Measurements from ENCODE around the gene COX4I1. TPM values are rescaled to one million over a fixed set of nuclear protein-coding genes. Genes with fewer than 3 reads are reported as not detected.

COX4I1 gene
- total RNA-seq, 1 donor from 2014 or later, result 308 TPM

DNA sequence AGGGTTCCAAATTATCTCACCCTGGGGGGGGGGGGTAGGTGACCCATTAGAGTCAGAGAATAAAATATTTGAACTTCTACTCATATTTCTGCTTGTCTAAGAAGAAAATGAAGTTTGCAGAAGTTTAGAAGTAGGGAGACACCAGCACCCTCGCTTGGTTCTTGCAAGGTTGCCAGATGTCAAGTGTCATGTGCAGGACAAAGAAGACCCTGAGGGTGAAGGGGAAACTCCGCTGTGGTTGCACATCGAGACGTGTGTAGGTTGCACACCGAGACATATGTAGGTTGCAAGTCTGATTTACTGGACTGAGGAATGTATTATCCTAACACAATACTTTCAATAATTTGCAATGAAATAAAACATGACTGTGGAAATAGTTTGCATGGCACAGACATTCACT is 57.1 kb downstream of the COX4I1 start:
- no peak overlapping the region for H3K9ac ChIP-seq
- no peak overlapping the region for H3K4me3 Mint-ChIP-seq
- H3K9me3 ChIP-seq (ENCODE audit: low read depth), result no peaks in the 10 kb centered on the region
- H3K27ac ChIP-seq, result no peak overlapping the region
- H3K27ac Mint-ChIP-seq, result no peak overlapping the region
- H3F3A ChIP-seq (ENCODE audit: low read depth), result no peaks in the 10 kb centered on the region
- no peaks in the 10 kb centered on the region for H3K36me3 ChIP-seq
- H3K27me3 Mint-ChIP-seq (ENCODE audit: insufficient read depth, low read depth), result peaks cover 20% of the 10 kb centered on the region
- no peak overlapping the region for H2AFZ ChIP-seq (replicated peaks)
- peaks cover 3% of the 10 kb centered on the region for H3K9me3 Mint-ChIP-seq
- DNase-seq (ENCODE audit: low spot score), result no peak
- H4K20me1 ChIP-seq (ENCODE audit: low read depth), result no peaks in the 10 kb centered on the region
- H3K79me2 ChIP-seq (ENCODE audit: low read depth), result no peaks in the 10 kb centered on the region
- no peak overlapping the region for H3K4me2 ChIP-seq
- no peaks in the 10 kb centered on the region for H3K4me1 ChIP-seq
- peaks cover 7% of the 10 kb centered on the region for H3K4me1 Mint-ChIP-seq
- peaks cover 3% of the 10 kb centered on the region for H3K27me3 ChIP-seq
- no peak for TF ChIP-seq EZH2phosphoT487 (IDR thresholded peaks at IDR 0.05)
- TF ChIP-seq, protein P1, sequence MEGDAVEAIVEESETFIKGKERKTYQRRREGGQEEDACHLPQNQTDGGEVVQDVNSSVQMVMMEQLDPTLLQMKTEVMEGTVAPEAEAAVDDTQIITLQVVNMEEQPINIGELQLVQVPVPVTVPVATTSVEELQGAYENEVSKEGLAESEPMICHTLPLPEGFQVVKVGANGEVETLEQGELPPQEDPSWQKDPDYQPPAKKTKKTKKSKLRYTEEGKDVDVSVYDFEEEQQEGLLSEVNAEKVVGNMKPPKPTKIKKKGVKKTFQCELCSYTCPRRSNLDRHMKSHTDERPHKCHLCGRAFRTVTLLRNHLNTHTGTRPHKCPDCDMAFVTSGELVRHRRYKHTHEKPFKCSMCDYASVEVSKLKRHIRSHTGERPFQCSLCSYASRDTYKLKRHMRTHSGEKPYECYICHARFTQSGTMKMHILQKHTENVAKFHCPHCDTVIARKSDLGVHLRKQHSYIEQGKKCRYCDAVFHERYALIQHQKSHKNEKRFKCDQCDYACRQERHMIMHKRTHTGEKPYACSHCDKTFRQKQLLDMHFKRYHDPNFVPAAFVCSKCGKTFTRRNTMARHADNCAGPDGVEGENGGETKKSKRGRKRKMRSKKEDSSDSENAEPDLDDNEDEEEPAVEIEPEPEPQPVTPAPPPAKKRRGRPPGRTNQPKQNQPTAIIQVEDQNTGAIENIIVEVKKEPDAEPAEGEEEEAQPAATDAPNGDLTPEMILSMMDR (IDR thresholded peaks at IDR 0.05), result no peak
- no peak for TF ChIP-seq EZH2 (IDR thresholded peaks at IDR 0.05)
- H3K36me3 Mint-ChIP-seq, result no peaks in the 10 kb centered on the region
- H3K4me3 ChIP-seq, result no peak overlapping the region

Small RNA genes lying within 50 kb of the gene (small RNA-seq; reads per million reads assigned to genes)
- not detected for gene RNU1-103P

Other genes starting within 250 kb of the COX4I1 start
- 7.7 and 20.4 TPM in 2 replicates for gene GSE1, start 186.4 kb upstream of the COX4I1 start, total RNA-seq (ENCODE audit: low replicate concordance)
- gene GINS2, start 110.7 kb upstream of the COX4I1 start, total RNA-seq (ENCODE audit: low replicate concordance), result 47.9 and 51.9 TPM in 2 replicates
- 1.1 TPM in 1 of 2 replicates, not detected in the other for gene C16orf74, start 48.6 kb upstream of the COX4I1 start, total RNA-seq (ENCODE audit: low replicate concordance)
- gene EMC8, start 151 bp upstream of the COX4I1 start, total RNA-seq (ENCODE audit: low replicate concordance), result 25.1 and 38.7 TPM in 2 replicates
- 1.2 and 2.0 TPM in 2 replicates for gene IRF8, start 99.5 kb downstream of the COX4I1 start, total RNA-seq (ENCODE audit: low replicate concordance)